Activated T-helper 2 cell treated with anti-CD3 and anti-CD28 coated beads, Interferon-gamma antibody, Interleukin-2, Interleukin-4, amounts not matched to agents 10 μg/mL and 5 μg/mL and 100 μg/mL, durations not matched to agents 14 hours and 24 hours and 36 hours (primary cell): Measurements from ENCODE around the gene ZNF674. TPM values are rescaled to one million over a fixed set of nuclear protein-coding genes. Genes with fewer than 3 reads are reported as not detected.
"Not testable (repeated sequence)": the region's sequence is repeated elsewhere in the genome, so short reads cannot be mapped to it uniquely, and the experiment has no call there.

Experiments used
- DNase-seq: peaks from one replicate; pipeline ENCODE4 v3.0.0; 2021; ENCODE audit warnings: low spot score
- H3K27ac Mint-ChIP-seq: one replicate; pipeline ENCODE4 v1.8.0; 2021; ENCODE audit warnings: mixed read lengths
- H3K27me3 Mint-ChIP-seq: one replicate; pipeline ENCODE4 v1.8.0; 2021; ENCODE audit warnings: low read depth, mixed read lengths
- H3K36me3 Mint-ChIP-seq: one replicate; pipeline ENCODE4 v1.8.0; 2021; ENCODE audit warnings: low read depth, mixed read lengths
- H3K4me1 Mint-ChIP-seq: one replicate; pipeline ENCODE4 v1.8.0; 2021; ENCODE audit warnings: low read depth, mixed read lengths
- H3K4me3 Mint-ChIP-seq: one replicate; pipeline ENCODE4 v1.8.0; 2021; ENCODE audit warnings: low read depth, mild to moderate bottlenecking, moderate library complexity, mixed read lengths
- H3K9me3 Mint-ChIP-seq: one replicate; pipeline ENCODE4 v1.8.0; 2021; ENCODE audit warnings: mixed read lengths
- intact Hi-C: fragments of 100-400 bp; cut with micrococcal nuclease; formaldehyde crosslinking; loops from one replicate; pipeline ENCODE4 v1.15.1; 2023
- total RNA-seq: library from RNA; stranded (reverse); gene quantifications from 2 replicates; pipeline ENCODE4 v1.2.3, GENCODE V29; 2022

ZNF674 gene
- total RNA-seq, 1 donor from 2014 or later: 2.4 TPM

DNA sequence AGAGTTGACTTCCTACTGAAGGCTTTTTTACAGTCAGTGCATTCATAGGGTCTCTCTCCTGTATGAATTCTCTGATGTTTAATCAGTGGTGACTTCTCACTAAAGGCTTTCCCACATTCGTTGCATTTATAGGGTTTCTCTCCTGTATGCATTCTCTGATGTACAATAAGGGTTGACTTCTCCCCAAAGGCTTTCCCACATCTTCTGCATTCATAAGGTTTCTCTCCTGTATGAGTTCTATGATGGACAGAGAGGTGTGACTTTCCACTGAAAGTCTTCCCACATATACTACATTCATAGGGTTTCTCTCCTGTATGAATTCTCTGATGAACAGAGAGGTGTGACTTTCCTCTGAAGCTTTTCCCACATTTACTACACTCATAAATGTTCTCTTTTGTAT is 45.2 kb downstream of the ZNF674 start:
- intact Hi-C loops: no loop called here
- Mint-ChIP-seq H3K27me3 (no peaks in the 10 kb centered on the region), H3K9me3 (peaks cover 58% of the 10 kb centered on the region), H3K4me1 (no peaks in the 10 kb centered on the region), H3K27ac (no peak overlapping the region), H3K36me3 (peaks cover 48% of the 10 kb centered on the region), H3K4me3 (no peak overlapping the region)
- no peak for DNase-seq

GRCh38 chrX:46488712-46489111 is 56.5 kb downstream of the ZNF674 start:
- H3K36me3 Mint-ChIP-seq: peaks cover 43% of the 10 kb centered on the region

GRCh38 chrX:46485897-46486296 is 59.3 kb downstream of the ZNF674 start:
- no peak overlapping the region for H3K4me3 Mint-ChIP-seq
- H3K9me3 Mint-ChIP-seq: peaks cover 48% of the 10 kb centered on the region
- peaks cover 56% of the 10 kb centered on the region for H3K36me3 Mint-ChIP-seq
- no peaks in the 10 kb centered on the region for H3K4me1 Mint-ChIP-seq
- intact Hi-C loops: no loop called here
- no peak overlapping the region for H3K27ac Mint-ChIP-seq
- no peaks in the 10 kb centered on the region for H3K27me3 Mint-ChIP-seq
- DNase-seq: no peak

More at GRCh38 chrX:46488712-46489111, 56.5 kb downstream of the ZNF674 start:
- Mint-ChIP-seq H3K4me3 (no peak overlapping the region), H3K27me3 (no peaks in the 10 kb centered on the region), H3K9me3 (peaks cover 45% of the 10 kb centered on the region), H3K27ac (no peak overlapping the region), H3K4me1 (no peaks in the 10 kb centered on the region)
- no peak for DNase-seq
- intact Hi-C loops: no loop called here

- H3K4me1 Mint-ChIP-seq, H3K4me3 Mint-ChIP-seq, H3K27ac Mint-ChIP-seq, intact Hi-C loops, H3K27me3 Mint-ChIP-seq, DNase-seq: not testable (repeated sequence)
- Mint-ChIP-seq H3K36me3 (peaks cover 33% of the 10 kb centered on the region), H3K9me3 (peaks cover 29% of the 10 kb centered on the region)
These were observed 66.6 kb downstream of the ZNF674 start for GRCh38 chrX:46478634-46479033.

DNA sequence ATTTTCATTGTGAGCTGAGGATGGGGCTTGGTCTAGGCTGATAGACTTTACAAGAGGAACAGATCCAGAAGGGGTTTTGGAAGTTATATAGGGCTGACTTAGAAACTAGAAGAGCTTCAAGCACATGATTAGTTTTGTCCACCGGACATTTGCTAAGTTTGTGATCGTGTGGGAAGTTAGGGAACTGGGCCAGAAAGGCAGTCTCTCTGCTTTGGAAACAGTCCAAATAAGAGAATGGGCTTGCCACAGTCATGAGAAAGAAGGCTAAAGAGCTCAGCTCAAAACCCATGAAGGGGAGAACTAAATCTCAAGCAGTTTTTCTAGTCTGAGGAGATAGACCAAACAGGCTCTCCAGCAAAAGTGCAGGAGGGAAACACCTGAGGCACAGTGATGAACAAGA is 67.8 kb downstream of the ZNF674 start:
- Mint-ChIP-seq H3K4me1 (no peaks in the 10 kb centered on the region), H3K27ac (no peak overlapping the region), H3K36me3 (peaks cover 34% of the 10 kb centered on the region), H3K9me3 (peaks cover 23% of the 10 kb centered on the region), H3K4me3 (no peak overlapping the region), H3K27me3 (no peaks in the 10 kb centered on the region)
- intact Hi-C loops: no loop called here
- DNase-seq: no peak

- peaks cover 75% of the 10 kb centered on the region for H3K36me3 Mint-ChIP-seq
- intact Hi-C loops: no loop called here
These were observed 80.0 kb downstream of the ZNF674 start for GRCh38 chrX:46465203-46465602.

DNA sequence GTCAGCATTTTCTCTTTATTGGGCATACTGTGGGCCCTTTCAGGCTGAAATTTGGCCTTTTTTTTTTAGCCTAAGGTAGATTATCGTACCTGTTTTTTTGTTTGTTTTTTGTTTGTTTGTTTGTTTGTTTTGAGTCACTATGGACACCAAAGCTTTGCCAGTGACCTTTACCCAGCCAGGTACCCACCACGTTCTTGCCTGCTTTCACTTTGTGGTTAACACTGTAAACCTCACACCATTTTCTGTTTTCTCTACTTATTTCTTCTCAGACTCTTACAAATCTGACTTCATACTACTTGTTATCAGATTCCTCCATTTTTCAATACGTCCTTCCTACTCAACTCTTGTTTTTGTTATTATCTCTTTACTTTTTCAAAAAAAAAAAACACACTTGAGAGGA is 81.5 kb downstream of the ZNF674 start:
- Mint-ChIP-seq H3K4me1 (peaks cover 15% of the 10 kb centered on the region), H3K9me3 (peaks cover 9% of the 10 kb centered on the region), H3K27me3 (no peaks in the 10 kb centered on the region), H3K36me3 (peaks cover 60% of the 10 kb centered on the region), H3K4me3 (no peak overlapping the region), H3K27ac (peak overlapping the region; percentile 23)
- intact Hi-C loops: no loop called here
- DNase-seq: no peak

More at GRCh38 chrX:46465203-46465602, 80.0 kb downstream of the ZNF674 start:
- DNase-seq: no peak
- peaks cover 15% of the 10 kb centered on the region for H3K4me1 Mint-ChIP-seq
- H3K27me3 Mint-ChIP-seq: no peaks in the 10 kb centered on the region
- H3K27ac Mint-ChIP-seq: no peak overlapping the region
- no peak overlapping the region for H3K4me3 Mint-ChIP-seq
- peaks cover 16% of the 10 kb centered on the region for H3K9me3 Mint-ChIP-seq

DNA sequence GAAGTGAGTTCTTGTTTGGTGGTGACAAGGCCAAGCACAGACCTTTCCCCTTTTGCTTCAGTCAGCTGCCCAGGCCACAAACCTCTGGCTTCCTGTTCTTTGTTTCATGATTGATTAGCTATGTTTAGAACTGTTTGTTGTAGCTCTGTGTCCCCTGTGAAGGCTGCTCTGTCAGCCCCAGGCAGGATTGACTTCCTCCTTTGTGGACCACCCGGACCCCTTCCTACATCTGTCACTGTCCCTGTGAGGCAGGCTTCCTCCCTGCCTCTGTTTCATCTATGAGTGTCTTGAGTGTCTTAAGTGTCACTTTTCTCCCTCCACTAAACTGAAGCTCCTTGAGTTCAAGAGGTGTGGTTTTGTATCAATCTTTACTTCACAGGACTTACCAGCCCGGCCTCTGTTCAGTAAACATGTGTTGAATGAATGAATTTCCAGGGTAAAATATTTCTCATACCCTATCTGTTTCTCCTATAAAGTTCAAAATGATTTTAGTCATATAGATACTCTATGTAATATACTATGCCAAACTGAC is 83.5 kb downstream of the ZNF674 start:
- H3K9me3 Mint-ChIP-seq: peaks cover 1% of the 10 kb centered on the region
- DNase-seq: no peak
- no peak overlapping the region for H3K4me3 Mint-ChIP-seq
- no peaks in the 10 kb centered on the region for H3K27me3 Mint-ChIP-seq
- intact Hi-C loops: no loop called here
- peak overlapping the region; percentile 73 for H3K27ac Mint-ChIP-seq
- H3K4me1 Mint-ChIP-seq: peaks cover 15% of the 10 kb centered on the region
- H3K36me3 Mint-ChIP-seq: peaks cover 53% of the 10 kb centered on the region

DNA sequence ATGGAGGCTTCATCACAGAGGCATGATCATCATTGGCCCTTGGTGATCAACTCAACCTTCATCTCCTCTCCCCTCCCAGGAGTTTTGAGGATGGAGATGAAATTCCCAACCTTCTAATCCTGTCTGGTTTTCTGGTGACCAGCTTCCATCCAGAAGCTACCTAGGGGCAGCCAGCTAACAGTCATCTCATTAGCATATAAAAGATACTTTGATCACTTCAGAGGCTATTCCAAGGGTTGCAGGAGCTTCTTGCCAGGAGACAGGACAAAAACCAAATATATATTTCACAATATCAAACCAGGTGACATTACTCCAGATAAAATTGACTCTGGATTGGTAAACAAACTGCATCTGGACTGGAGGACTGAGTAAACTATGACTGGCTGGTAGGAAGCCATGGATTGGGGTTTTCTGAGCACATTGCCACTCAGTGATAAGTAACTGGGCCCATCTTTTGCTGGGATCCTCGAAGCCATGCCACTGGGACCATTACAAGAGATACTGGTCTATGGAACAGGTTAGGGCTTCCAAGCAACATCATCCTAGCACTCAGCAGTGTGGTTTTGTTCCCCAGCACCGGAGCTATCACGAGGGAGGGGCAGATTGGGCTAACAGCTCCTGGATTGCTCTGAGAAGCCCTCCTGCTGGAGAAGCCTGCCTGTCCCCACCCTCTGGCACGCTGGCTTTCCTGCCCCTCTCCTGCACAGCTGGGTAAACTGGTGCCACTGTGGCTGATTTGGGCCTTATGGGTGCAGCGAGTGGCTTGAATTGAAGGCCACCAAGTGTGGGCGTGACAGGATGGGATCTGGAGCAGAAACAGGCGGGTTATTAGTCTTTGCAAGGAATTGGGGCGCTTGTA is 84.2 kb downstream of the ZNF674 start:
- H3K4me3 Mint-ChIP-seq, H3K27me3 Mint-ChIP-seq, intact Hi-C loops, H3K9me3 Mint-ChIP-seq, DNase-seq: not testable (repeated sequence)
- H3K27ac Mint-ChIP-seq: peak overlapping the region; percentile 73
- peaks cover 51% of the 10 kb centered on the region for H3K36me3 Mint-ChIP-seq
- peaks cover 15% of the 10 kb centered on the region for H3K4me1 Mint-ChIP-seq

DNA sequence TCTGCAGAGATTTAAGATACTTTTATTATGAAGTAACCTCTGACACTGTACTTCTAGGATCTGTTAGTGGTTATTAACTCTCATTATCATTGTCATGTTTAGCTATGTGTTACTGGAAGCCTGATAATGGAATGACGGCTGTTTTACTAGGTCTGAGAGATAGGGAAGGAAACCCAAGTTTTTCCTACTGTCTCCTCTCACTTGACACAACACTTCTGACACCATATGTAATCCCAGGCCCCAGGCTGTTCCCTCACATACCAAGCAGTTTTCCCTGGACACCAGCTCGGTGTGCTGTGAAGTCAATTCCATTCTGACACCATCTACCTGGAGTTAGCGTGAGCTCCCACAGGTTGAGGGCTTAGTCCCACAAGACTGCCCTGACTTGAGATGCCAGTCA is 85.6 kb downstream of the ZNF674 start:
- Mint-ChIP-seq H3K36me3 (peaks cover 50% of the 10 kb centered on the region), H3K4me1 (peaks cover 15% of the 10 kb centered on the region), H3K4me3 (no peak overlapping the region), H3K9me3 (no peaks in the 10 kb centered on the region), H3K27ac (no peak overlapping the region), H3K27me3 (no peaks in the 10 kb centered on the region)
- no peak for DNase-seq
- intact Hi-C loops: no loop called here

GRCh38 chrX:46456125-46456922 is 88.9 kb downstream of the ZNF674 start:
- Mint-ChIP-seq H3K27me3 (no peaks in the 10 kb centered on the region), H3K4me1 (peaks cover 7% of the 10 kb centered on the region), H3K4me3 (no peak overlapping the region), H3K27ac (no peak overlapping the region), H3K36me3 (peaks cover 47% of the 10 kb centered on the region), H3K9me3 (no peaks in the 10 kb centered on the region)
- intact Hi-C loops: no loop called here
- no peak for DNase-seq
